Posterior vena cava (tissue), 2 donors: ENCODE data around the gene LARP4B. TPM values are rescaled to one million over a fixed set of nuclear protein-coding genes. Genes with fewer than 3 reads are reported as not detected.

ENCODE experiments used
- DNase-seq: peaks from one replicate; pipeline ENCODE4 v3.0.0-alpha.2; 2020; ENCODE audit warnings: low spot score
- intact Hi-C, 2 donors: fragments of 100-400 bp; cut with DNase I; formaldehyde crosslinking; loops; one replicate each; pipeline versions ENCODE4 v1.14.1 to v1.14.2; 2022 to 2023
- total RNA-seq, 2 donors: library from RNA; stranded (reverse); fragmentation: NEBNext Ultra II Directional; extraction: Animal tissue kit (Norgen Biotek cat#: 25700); gene quantifications; one replicate each; pipeline ENCODE4 v1.2.1, GENCODE V29; 2021
- donor health status: DM: yes; HTN: yes; CAD: no.
- donor health status: DM: yes; HTN: yes; CAD: no.

The LARP4B gene
- total RNA-seq, 2 donors from 2014 or later = 49.6 to 57.8 TPM

DNA sequence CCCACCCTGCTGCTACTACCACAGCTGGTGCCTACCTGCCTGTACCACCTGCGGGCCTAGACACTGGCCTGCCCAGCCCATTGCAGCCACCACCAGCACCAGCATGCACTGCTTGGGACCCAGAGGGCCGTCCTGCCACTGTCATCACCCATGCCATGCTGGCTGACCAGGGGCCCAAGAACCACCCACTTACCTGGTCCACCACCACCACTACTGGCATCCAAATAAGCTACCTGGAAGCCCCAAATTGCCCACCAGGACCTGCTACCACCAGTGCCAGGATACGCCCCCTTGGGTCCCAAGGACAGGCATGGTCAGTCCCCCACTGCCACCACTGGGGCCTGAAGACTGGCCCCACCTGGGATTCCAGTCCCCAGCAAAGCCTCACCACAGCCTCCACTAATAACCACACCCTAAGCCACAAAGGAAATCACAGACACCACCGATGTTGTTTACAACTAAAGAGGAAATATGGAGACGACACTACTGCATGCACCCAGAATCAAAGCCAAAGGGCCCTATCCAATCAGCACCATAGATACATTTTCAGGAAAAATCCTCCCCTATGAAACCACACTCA, 171.5 kb downstream of the LARP4B start:
- no peak for DNase-seq
- intact Hi-C loops = no loop called here

Other genes with a start within 250 kb of the LARP4B start
- 10 to 100 TPM; 39.3 to 45.6 TPM for gene DIP2C, start 242.0 kb downstream of the LARP4B start, total RNA-seq
- gene GTPBP4, start 56.7 kb upstream of the LARP4B start, total RNA-seq = 10 to 100 TPM; 35.3 to 42.3 TPM
- gene IDI2, start 94.2 kb upstream of the LARP4B start, total RNA-seq = not detected
- gene IDI1, start 117.4 kb upstream of the LARP4B start, total RNA-seq = 10 to 100 TPM; 24.1 to 26.5 TPM
- gene WDR37, start 124.7 kb upstream of the LARP4B start, total RNA-seq = 10 to 100 TPM; 16.6 to 16.9 TPM